ENCODE results near the gene UFD1.

Gene UFD1, protein sequence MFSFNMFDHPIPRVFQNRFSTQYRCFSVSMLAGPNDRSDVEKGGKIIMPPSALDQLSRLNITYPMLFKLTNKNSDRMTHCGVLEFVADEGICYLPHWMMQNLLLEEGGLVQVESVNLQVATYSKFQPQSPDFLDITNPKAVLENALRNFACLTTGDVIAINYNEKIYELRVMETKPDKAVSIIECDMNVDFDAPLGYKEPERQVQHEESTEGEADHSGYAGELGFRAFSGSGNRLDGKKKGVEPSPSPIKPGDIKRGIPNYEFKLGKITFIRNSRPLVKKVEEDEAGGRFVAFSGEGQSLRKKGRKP

DNA sequence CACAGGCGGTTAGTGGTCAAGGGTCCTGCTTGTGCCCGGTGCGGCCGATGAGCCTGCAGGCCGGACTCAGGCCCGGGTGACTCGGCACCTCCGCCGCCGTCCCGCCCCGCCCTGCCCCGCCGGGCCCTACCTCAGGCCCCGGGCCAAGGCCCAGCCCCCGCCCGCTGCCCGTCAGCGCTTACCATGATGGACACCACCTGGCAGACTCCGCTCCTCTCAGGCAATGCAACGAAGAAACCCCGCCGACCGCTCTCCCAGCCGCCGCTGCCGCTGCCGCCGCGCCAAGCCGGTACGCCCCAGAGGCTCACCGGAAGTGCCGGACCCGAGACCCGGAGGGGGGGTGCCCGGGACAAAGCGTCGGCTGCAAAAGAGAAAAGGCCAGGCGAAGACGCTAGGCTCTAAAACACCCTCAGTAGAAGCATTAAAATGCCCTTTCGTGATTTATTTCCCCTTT, at the start of gene UFD1:
Gene UFD1, minus strand, starts transcription at position 293 of the 454 bp plus-strand sequence. Its CDS starts 108 bp downstream, at position 185.
- Histone ChIP-seq H3K9me3 (ENCODE audit: insufficient read depth, low read length) (no peaks in the 10 kb centered on the region), H3K9ac (ENCODE audit: insufficient read length, low read depth) (peak within 1 kb of the TSS; percentile 98), H3K4me3 (ENCODE audit: insufficient read length, low read depth) (peak within 1 kb of the TSS; percentile 95), H3K4me1 (ENCODE audit: insufficient read depth, insufficient read length) (no peaks in the 10 kb centered on the region), H3K36me3 (ENCODE audit: insufficient read depth, insufficient read length, low read length) (peaks cover 38% of the 10 kb centered on the region), H3K27me3 (ENCODE audit: insufficient read depth, insufficient read length) (no peaks in the 10 kb centered on the region)
- peak; percentile 42 for DNase-seq (ENCODE audit: low read depth, low spot score)
- TF ChIP-seq SUZ12 (IDR thresholded peaks at IDR 0.05; ENCODE audit: extremely low read depth, insufficient read depth, insufficient read length) (no peak), ZNF274 (IDR thresholded peaks at IDR 0.05; ENCODE audit: low read depth, low read length) (no peak), YY1 (IDR thresholded peaks at IDR 0.05; ENCODE audit: insufficient read depth, insufficient read length) (no peak)

DNA sequence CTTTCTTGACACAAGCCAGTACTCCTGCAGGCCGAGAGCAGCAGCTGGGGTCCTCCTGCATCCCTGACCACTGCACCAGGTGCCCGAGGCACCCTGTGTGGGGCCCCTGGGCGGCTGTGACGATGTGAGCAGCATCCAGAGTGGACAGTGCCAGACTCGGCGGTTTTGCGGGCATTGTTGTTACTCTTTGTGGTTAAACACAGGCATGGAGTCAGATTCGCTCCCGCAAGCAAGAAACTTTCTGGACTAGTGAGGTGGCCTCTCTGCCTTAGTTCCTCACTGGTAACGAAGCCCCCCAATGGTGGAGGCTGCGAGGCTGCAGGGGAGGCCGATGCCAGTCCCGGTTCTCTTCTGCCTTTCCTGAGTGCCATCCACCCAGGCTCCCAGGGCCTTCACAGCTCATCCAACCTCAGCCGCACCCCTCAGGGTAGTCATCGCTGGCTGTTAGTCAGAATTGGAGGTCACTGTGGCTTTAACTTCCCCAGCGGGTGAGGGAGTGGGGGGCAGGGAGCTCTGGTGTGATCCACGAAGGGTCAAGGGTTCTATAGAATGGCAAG, 48.9 kb upstream of the UFD1 start:
- Histone ChIP-seq H3K4me3 (ENCODE audit: insufficient read length, low read depth) (no peak overlapping the region), H3K9me3 (ENCODE audit: insufficient read depth, low read length) (no peaks in the 10 kb centered on the region), H3K9ac (ENCODE audit: insufficient read length, low read depth) (no peak overlapping the region), H3K4me1 (ENCODE audit: insufficient read depth, insufficient read length) (peaks cover 24% of the 10 kb centered on the region), H3K36me3 (ENCODE audit: insufficient read depth, insufficient read length, low read length) (no peaks in the 10 kb centered on the region), H3K27me3 (ENCODE audit: insufficient read depth, insufficient read length) (peaks cover 33% of the 10 kb centered on the region)
- TF ChIP-seq YY1 (IDR thresholded peaks at IDR 0.05; ENCODE audit: insufficient read depth, insufficient read length) (no peak), ZNF274 (IDR thresholded peaks at IDR 0.05; ENCODE audit: low read depth, low read length) (no peak), SUZ12 (IDR thresholded peaks at IDR 0.05; ENCODE audit: extremely low read depth, insufficient read depth, insufficient read length) (no peak)
- no peak for DNase-seq (ENCODE audit: low read depth, low spot score)

DNA sequence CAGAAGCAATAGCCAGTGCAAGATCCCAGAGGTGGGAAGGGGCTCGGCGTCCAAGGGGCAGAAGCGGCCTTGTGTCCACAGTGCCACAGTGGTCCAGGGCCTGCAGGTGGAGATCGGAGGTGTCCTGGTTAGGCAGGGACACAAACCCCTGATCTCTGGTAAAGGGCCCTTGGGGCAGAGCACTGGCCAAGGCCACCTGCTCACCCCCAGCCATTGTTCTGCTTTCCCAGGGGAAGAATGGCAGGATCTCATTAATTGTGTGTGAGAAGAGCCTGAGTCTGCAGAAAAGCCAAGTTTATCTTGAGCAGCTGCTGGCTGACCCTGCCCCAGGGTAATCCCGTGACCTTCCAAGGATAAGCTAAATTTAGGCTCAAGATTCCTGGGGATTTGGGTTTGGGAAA, 48.3 kb upstream of the UFD1 start:
- H3K4me1 ChIP-seq (ENCODE audit: insufficient read depth, insufficient read length) = peaks cover 29% of the 10 kb centered on the region
- no peaks in the 10 kb centered on the region for H3K9me3 ChIP-seq (ENCODE audit: insufficient read depth, low read length)
- H3K36me3 ChIP-seq (ENCODE audit: insufficient read depth, insufficient read length, low read length) = no peaks in the 10 kb centered on the region
- H3K4me3 ChIP-seq (ENCODE audit: insufficient read length, low read depth) = no peak overlapping the region
- DNase-seq (ENCODE audit: low read depth, low spot score) = no peak
- peaks cover 35% of the 10 kb centered on the region for H3K27me3 ChIP-seq (ENCODE audit: insufficient read depth, insufficient read length)
- no peak for TF ChIP-seq SUZ12 (IDR thresholded peaks at IDR 0.05; ENCODE audit: extremely low read depth, insufficient read depth, insufficient read length)
- TF ChIP-seq ZNF274 (IDR thresholded peaks at IDR 0.05; ENCODE audit: low read depth, low read length) = no peak
- TF ChIP-seq YY1 (IDR thresholded peaks at IDR 0.05; ENCODE audit: insufficient read depth, insufficient read length) = no peak
- H3K9ac ChIP-seq (ENCODE audit: insufficient read length, low read depth) = no peak overlapping the region

DNA sequence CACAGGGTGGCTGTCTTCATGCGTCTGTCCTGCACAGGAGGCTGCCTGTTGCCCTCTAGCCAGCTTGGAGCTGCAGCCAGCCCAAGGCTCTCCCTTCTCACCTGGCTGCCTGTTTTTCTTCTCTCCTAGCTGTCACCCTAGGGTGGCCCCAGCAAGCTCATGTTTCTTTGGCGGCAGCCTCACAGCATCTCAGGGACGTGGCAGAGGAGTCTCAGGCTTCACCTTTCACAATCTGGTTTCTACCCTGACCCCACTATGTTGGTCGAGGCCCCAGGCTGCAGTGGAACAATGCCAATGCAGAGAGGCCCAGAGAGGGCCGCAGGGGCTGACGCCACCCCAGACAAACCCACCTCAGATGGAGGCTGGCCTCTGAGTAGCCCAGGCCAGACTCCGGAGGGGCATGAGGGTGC, 47.7 kb upstream of the UFD1 start:
- Histone ChIP-seq H3K4me3 (ENCODE audit: insufficient read length, low read depth) (no peak overlapping the region), H3K9ac (ENCODE audit: insufficient read length, low read depth) (no peak overlapping the region), H3K36me3 (ENCODE audit: insufficient read depth, insufficient read length, low read length) (no peaks in the 10 kb centered on the region), H3K27me3 (ENCODE audit: insufficient read depth, insufficient read length) (peaks cover 35% of the 10 kb centered on the region), H3K9me3 (ENCODE audit: insufficient read depth, low read length) (no peaks in the 10 kb centered on the region), H3K4me1 (ENCODE audit: insufficient read depth, insufficient read length) (peaks cover 31% of the 10 kb centered on the region)
- no peak for TF ChIP-seq SUZ12 (IDR thresholded peaks at IDR 0.05; ENCODE audit: extremely low read depth, insufficient read depth, insufficient read length)
- TF ChIP-seq YY1 (IDR thresholded peaks at IDR 0.05; ENCODE audit: insufficient read depth, insufficient read length) = no peak
- TF ChIP-seq ZNF274 (IDR thresholded peaks at IDR 0.05; ENCODE audit: low read depth, low read length) = no peak
- DNase-seq (ENCODE audit: low read depth, low spot score) = no peak

DNA sequence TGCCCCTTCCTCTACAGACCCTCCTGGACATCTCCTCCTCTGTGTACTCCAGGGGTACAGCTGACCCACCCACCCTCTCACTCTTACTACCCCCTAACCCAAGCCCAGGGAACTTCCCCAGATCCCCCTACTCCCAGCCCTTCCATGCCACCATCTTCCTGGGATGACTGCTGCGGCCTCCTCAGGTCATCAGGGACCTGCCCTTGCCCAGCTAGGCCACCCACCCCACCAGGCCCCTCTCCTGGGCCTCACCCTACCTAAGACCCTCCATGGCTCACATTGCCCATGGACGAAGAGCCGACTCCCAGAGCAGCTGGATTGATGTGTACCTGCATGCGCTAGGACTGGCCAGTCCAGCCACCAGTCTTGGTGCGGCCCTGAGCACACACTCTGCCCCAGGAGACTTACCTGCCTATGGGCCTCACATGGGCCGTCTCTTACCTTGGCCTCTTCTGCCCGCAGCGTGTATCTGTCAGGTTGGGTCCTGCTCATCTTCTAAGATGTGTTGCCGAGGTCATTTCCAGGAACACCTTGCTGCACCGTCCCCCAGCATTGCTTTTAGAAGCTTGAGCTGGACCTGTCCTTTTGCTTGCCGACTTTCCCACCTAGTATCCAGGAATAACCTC, 47.2 kb upstream of the UFD1 start:
- H3K27me3 ChIP-seq (ENCODE audit: insufficient read depth, insufficient read length) = peaks cover 35% of the 10 kb centered on the region
- no peak for TF ChIP-seq YY1 (IDR thresholded peaks at IDR 0.05; ENCODE audit: insufficient read depth, insufficient read length)
- no peaks in the 10 kb centered on the region for H3K36me3 ChIP-seq (ENCODE audit: insufficient read depth, insufficient read length, low read length)
- H3K9me3 ChIP-seq (ENCODE audit: insufficient read depth, low read length) = no peaks in the 10 kb centered on the region
- no peak overlapping the region for H3K4me3 ChIP-seq (ENCODE audit: insufficient read length, low read depth)
- no peak overlapping the region for H3K9ac ChIP-seq (ENCODE audit: insufficient read length, low read depth)
- DNase-seq (ENCODE audit: low read depth, low spot score) = no peak
- peaks cover 31% of the 10 kb centered on the region for H3K4me1 ChIP-seq (ENCODE audit: insufficient read depth, insufficient read length)

DNA sequence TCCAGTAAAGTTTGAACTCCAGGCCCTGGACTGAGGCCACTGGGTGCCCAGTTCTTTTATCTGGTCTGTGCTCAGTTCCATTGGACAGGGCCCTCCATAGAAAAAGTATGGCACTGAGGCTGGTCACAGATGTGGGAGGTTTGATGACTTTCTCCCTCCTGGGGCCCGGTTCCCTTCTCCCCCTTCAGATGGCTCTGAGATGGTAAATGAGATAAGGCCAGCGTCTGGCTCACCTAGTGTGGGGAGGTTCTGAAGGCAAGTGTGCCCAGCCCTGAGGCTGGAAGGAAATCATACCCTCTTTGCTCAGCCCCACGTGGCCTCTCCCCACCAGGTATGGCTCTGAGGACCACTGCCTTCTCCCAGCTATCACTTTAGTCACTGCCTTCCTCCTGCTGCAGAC, 46.7 kb upstream of the UFD1 start:
- Histone ChIP-seq H3K4me1 (ENCODE audit: insufficient read depth, insufficient read length) (peaks cover 31% of the 10 kb centered on the region), H3K36me3 (ENCODE audit: insufficient read depth, insufficient read length, low read length) (peaks cover 4% of the 10 kb centered on the region), H3K27me3 (ENCODE audit: insufficient read depth, insufficient read length) (peaks cover 35% of the 10 kb centered on the region), H3K9ac (ENCODE audit: insufficient read length, low read depth) (no peak overlapping the region), H3K4me3 (ENCODE audit: insufficient read length, low read depth) (no peak overlapping the region), H3K9me3 (ENCODE audit: insufficient read depth, low read length) (no peaks in the 10 kb centered on the region)
- no peak for DNase-seq (ENCODE audit: low read depth, low spot score)
- no peak for TF ChIP-seq ZNF274 (IDR thresholded peaks at IDR 0.05; ENCODE audit: low read depth, low read length)
- no peak for TF ChIP-seq SUZ12 (IDR thresholded peaks at IDR 0.05; ENCODE audit: extremely low read depth, insufficient read depth, insufficient read length)
- TF ChIP-seq YY1 (IDR thresholded peaks at IDR 0.05; ENCODE audit: insufficient read depth, insufficient read length) = no peak

DNA sequence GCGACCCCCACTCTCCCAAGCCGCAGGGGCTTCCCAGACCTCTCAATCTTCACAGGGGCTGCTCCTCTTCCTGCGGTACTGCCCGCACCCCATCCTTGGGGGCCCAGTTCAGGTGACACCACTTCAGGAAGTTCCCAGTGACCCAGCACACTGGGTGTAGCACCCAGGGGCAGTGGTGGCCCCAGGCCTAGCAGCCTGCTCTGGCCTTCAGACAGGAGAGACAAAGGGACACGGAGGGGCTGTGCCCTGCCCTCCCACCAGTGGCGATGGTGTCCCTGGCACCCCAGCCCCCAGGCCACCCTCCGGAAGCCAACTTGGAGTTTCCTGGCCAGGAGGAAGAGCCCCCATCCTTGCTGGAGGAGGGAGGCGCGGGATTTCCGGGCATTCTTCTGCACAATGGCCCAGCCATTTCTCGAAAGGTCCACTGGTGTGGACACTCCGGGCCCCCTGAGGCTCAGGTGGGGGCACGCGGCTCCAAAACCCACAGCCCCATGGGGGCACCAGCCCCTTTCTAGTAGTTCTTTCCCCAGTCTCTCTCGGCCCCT, 46.2 kb upstream of the UFD1 start:
- Histone ChIP-seq H3K4me3 (ENCODE audit: insufficient read length, low read depth) (no peak overlapping the region), H3K27me3 (ENCODE audit: insufficient read depth, insufficient read length) (peaks cover 35% of the 10 kb centered on the region), H3K36me3 (ENCODE audit: insufficient read depth, insufficient read length, low read length) (peaks cover 5% of the 10 kb centered on the region), H3K4me1 (ENCODE audit: insufficient read depth, insufficient read length) (peaks cover 31% of the 10 kb centered on the region), H3K9me3 (ENCODE audit: insufficient read depth, low read length) (no peaks in the 10 kb centered on the region), H3K9ac (ENCODE audit: insufficient read length, low read depth) (peak overlapping the region; percentile 61)
- no peak for DNase-seq (ENCODE audit: low read depth, low spot score)
- TF ChIP-seq ZNF274 (IDR thresholded peaks at IDR 0.05; ENCODE audit: low read depth, low read length) = no peak
- TF ChIP-seq SUZ12 (IDR thresholded peaks at IDR 0.05; ENCODE audit: extremely low read depth, insufficient read depth, insufficient read length) = no peak
- TF ChIP-seq YY1 (IDR thresholded peaks at IDR 0.05; ENCODE audit: insufficient read depth, insufficient read length) = no peak
